A549 treated with CORT108297 at 1 μM for 4 hours (cell line): ENCODE measurements around the gene ZSCAN12. TPM values are rescaled to one million over a fixed set of nuclear protein-coding genes. Genes with fewer than 3 reads are reported as not detected.

Source experiments
- total RNA-seq: library from RNA; stranded (reverse); fragments of 200-300 nt; extraction: Qiagen RNA extraction; gene quantifications from 5 replicates; pipeline ENCODE4 v1.2.3, GENCODE V29; 2022

ZSCAN12 gene
- 1.3 to 1.7 TPM (median 1.6 TPM) in 5 replicates for total RNA-seq

DNA sequence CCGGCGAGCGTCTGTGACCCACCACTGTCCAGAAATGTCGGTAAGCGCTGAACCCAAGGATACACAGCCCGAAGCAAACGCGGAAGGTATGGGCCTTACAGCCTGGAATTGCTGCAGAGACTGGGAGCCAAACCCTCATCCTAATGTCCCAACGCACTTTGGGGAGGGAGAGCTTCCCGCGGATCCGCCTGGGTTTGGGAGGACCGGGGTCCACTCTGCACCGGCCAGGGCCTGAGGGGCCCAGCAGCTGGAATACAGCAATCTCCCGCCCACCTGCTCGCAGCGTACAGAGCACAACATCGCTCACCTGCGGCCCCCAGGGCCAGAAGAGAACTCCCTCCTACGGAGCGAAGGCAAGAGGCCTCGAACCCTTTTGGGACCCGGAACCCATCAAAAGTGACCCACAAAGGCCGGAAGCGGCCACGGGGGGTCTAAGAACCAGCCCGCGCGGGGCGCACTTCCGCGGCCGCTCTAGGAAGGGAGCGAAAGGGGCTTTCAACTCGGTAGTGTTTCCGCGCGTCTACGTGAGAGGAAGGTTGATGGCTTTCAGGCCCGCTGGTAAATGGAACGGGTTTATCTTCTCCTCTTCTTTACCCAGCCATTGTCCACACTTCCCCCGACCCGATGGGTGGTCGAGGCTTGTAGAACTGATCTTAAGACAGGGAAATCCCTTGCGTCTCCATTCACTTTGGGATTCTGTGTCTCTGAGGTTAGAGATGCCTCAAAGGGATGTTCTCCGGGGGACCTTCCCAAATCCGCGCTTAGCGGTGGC lies at the start of gene ZSCAN12:
Gene ZSCAN12 (minus strand): TSS at position 398 of the 772 bp plus-strand sequence. CDS start 1,342 bp downstream, outside the sequence.

DNA sequence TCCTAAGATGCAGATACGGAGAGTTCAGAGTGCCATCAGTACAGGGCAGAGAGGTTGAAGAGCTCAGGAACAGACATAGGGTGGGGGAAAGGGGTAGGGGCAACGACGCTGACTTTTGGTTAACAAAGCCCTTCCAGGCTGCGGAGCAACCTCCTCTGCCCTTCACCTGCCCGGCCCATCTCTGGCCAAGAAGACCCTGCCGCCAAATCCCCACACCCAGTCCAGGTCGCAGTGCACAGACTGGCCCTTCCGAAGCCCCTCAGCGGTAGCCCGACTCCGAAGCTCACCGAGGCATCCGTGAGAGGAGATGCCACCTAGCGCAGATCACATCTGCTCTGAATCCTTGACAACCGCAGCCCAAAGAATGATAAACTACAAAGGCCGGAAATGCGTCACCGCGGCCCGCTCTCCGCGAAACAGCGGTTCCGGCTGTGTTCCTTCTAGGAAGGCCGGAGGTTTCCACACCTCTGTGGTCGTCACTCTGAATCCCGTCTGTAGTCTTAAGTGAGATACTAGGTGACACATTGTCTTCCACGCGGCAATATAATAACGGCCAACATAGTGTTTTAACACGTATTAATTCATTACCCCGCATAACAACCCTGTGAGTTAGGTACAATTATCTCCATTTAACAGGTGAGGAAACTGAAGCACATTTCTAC lies 43.7 kb upstream of the ZSCAN12 start, which contains the start of gene ZSCAN23:
Gene ZSCAN23 (minus strand): TSS at position 380 of the 662 bp plus-strand sequence. CDS start 7,225 bp downstream, outside the sequence.

DNA sequence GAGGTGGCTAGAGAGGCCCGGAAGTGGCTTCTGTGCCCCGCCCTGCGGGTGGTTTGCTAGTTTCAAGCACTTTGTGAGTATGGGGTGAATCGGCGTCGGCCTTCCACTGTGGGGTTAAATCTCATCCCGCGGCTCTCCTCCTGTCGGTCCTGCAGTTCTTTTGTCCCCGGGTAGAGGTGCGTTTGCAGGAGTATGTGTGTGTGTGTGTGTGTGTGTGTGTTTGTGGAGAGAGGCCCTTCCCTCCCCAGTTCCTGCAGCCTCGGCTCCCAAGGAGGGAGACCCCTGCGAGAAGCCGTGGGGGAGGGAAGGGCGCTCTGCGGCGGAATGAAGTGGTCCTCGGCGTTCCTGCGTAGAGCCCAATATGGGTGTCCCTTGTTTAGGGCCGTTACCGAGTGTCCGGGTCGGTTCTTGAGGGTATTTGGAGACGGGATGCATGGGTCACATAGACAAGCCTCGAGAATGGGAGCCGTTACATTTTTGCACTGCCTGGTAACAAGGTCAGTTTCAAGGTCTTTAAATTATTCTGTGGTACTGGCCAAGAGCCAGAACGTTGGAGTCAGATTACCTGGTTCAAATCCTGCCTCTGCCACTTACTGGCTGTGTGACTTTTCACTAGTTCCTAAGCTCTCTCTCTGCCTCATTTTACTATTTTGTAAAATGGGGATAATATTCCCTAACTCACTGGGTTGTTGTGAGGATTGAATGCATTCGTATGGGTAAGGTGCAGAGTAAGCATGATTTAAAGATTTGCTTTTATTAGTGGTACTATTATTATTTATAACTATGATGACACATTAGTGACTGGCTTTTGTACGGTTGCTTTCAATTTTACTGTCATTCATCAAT lies 49.4 kb downstream of the ZSCAN12 start, which contains the start of gene ZKSCAN3:
Gene ZKSCAN3 (plus strand): TSS at position 56 of the 846 bp plus-strand sequence. CDS start 9,640 bp downstream, outside the sequence.

DNA sequence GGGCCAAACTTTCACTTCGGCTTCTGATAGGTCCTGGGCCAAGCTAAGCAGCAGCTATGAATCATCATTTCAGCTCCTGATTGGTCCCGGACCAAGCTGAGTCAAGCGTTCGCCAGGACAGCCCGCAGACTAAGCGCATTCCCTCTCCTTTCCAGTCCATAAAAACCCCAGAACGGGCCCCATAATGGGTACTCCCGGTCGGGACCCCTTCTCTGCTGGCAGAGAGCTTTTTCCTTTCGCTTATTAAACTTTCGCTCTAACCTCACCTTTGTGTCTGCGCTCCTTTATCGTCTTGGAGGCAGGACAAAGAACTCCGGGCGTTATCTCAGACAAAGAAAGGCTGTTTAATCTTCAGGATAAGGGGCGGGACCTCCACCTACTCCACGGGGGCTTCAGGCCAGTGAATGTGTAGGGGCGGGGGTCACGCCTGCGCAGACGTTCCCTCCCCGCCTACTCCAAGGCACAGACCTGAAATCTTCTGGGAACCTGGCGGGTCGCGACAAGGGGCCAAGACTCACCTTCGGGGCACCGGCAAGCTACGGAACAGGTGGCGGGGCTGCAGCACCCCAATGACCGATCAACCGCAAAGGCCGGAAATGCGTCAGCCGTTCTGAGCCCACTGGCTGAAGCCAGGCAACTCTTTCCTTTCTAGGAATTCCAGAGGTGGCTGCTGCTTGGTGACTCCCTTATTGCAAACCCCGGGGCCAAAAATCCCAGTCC lies 63.8 kb downstream of the ZSCAN12 start, which contains the start of gene ZSCAN31:
Gene ZSCAN31 (minus strand): TSS at position 585 of the 720 bp plus-strand sequence. CDS start 6,465 bp downstream, outside the sequence.

Other genes with a start within 250 kb of the ZSCAN12 start
- gene ZSCAN9, start 174.5 kb downstream of the ZSCAN12 start, total RNA-seq = 5.8 to 8.2 TPM (median 7.4 TPM) in 5 replicates
- gene ZKSCAN4, start 147.5 kb downstream of the ZSCAN12 start, total RNA-seq = 2.2 to 3.1 TPM (median 2.5 TPM) in 5 replicates
- not detected in 5 replicates for gene NKAPL, start 140.4 kb downstream of the ZSCAN12 start, total RNA-seq
- 3.6 to 6.9 TPM (median 5.3 TPM) in 5 replicates for gene ZSCAN26, start 132.6 kb downstream of the ZSCAN12 start, total RNA-seq
- gene PGBD1, start 118.2 kb downstream of the ZSCAN12 start, total RNA-seq = 4.6 to 6.0 TPM (median 4.8 TPM) in 5 replicates
- 1.7 to 2.8 TPM (median 2.1 TPM) in 5 replicates for gene ZSCAN31, start 63.6 kb downstream of the ZSCAN12 start, total RNA-seq
- gene ZKSCAN3, start 49.8 kb downstream of the ZSCAN12 start, total RNA-seq = 1.5 to 2.6 TPM (median 2.2 TPM) in 5 replicates
- not detected in 5 replicates for gene ZSCAN23, start 43.7 kb upstream of the ZSCAN12 start, total RNA-seq
- gene GPX6, start 116.0 kb upstream of the ZSCAN12 start, total RNA-seq = not detected in 5 replicates
- not detected in 5 replicates for gene GPX5, start 126.1 kb upstream of the ZSCAN12 start, total RNA-seq